ENCODE measurements around the gene PMM2.

- TF ChIP-seq, protein P1, sequence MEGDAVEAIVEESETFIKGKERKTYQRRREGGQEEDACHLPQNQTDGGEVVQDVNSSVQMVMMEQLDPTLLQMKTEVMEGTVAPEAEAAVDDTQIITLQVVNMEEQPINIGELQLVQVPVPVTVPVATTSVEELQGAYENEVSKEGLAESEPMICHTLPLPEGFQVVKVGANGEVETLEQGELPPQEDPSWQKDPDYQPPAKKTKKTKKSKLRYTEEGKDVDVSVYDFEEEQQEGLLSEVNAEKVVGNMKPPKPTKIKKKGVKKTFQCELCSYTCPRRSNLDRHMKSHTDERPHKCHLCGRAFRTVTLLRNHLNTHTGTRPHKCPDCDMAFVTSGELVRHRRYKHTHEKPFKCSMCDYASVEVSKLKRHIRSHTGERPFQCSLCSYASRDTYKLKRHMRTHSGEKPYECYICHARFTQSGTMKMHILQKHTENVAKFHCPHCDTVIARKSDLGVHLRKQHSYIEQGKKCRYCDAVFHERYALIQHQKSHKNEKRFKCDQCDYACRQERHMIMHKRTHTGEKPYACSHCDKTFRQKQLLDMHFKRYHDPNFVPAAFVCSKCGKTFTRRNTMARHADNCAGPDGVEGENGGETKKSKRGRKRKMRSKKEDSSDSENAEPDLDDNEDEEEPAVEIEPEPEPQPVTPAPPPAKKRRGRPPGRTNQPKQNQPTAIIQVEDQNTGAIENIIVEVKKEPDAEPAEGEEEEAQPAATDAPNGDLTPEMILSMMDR (IDR thresholded peaks at IDR 0.05): no peak
- no peak for TF ChIP-seq POLR2A (IDR thresholded peaks at IDR 0.05)
Measured at GRCh38 chr16:8781797-8782196, 15.8 kb upstream of the PMM2 start.
